Vagina (tissue), 2 donors: ENCODE results near the gene NEO1. TPM values are rescaled to one million over a fixed set of nuclear protein-coding genes. Genes with fewer than 3 reads are reported as not detected.

Experiments used
- DNase-seq, 2 donors: peaks; one replicate each; pipeline ENCODE4 v3.0.0-alpha.2; 2017; ENCODE audit errors: extremely low spot score in 2 of 2
- H3K27ac ChIP-seq: fragments of 200-600 bp; sonication (generic); one replicate; pipeline ENCODE4 v1.5.1; 2019
- H3K27me3 ChIP-seq: fragments of 200-600 bp; sonication (generic); one replicate; pipeline ENCODE4 v1.5.1; 2019
- H3K36me3 ChIP-seq, 2 donors: fragments of 200-600 bp; sonication (generic); one replicate each; pipeline ENCODE4 v1.5.1; 2017 to 2019
- H3K4me1 ChIP-seq: fragments of 200-600 bp; sonication (generic); one replicate; pipeline ENCODE4 v1.5.1; 2019
- H3K4me3 ChIP-seq, 2 donors: fragments of 200-600 bp; sonication (generic); 1 replicate in 1 of 2; 2 replicates in 1 of 2; pipeline ENCODE4 v1.5.1; 2016 to 2019
- H3K9me3 ChIP-seq: fragments of 200-600 bp; sonication (generic); one replicate; pipeline ENCODE4 v1.5.1; 2019
- CTCF ChIP-seq, 3 experiments: fragments of 450-650 bp in 2 of 3; fragments of 200-600 bp in 1 of 3; sonication (generic) in 1 of 3; IDR thresholded peaks; one replicate each; pipeline ENCODE4 v1.5.1; 2017 to 2019; ENCODE audit warnings: antibody characterized with exemption in 3 of 3, mild to moderate bottlenecking in 2 of 3, moderate library complexity in 2 of 3
- POLR2A ChIP-seq, 2 donors: fragments of 450-650 bp; IDR thresholded peaks; one replicate each; pipeline ENCODE4 v1.6.1; 2017; ENCODE audit warnings: antibody characterized with exemption in 2 of 2, mild to moderate bottlenecking in 2 of 2, moderate library complexity in 2 of 2
- POLR2AphosphoS5 ChIP-seq, 2 donors: sonication (generic); formaldehyde crosslinking; IDR thresholded peaks; one replicate each; pipeline ENCODE4 v1.9.0; 2017; ENCODE audit warnings: antibody characterized with exemption in 2 of 2, mild to moderate bottlenecking in 2 of 2, low read depth in 1 of 2; ENCODE audit not compliant: insufficient read depth in 1 of 2
- intact Hi-C: fragments of 100-400 bp; cut with DNase I; formaldehyde crosslinking; loops from one replicate; pipeline ENCODE4 v1.15.1; 2023
- small RNA-seq: library from RNA; depleted of rRNA; stranded (forward); fragments of <200 nt; gene quantifications from one replicate; pipeline ENCODE3, GENCODE V24; 2016
- total RNA-seq: library from RNA; depleted of rRNA; stranded (reverse); fragments of >200 nt; gene quantifications from one replicate; pipeline ENCODE4 v1.2.3, GENCODE V29; 2016

NEO1 gene
- total RNA-seq, 1 donor from 2014 or later, result 21.9 TPM

- intact Hi-C loops, result no loop called here
- TF ChIP-seq POLR2AphosphoS5 (IDR thresholded peaks at IDR 0.05; ENCODE audit: insufficient read depth in 1 of 2, low read depth in 1 of 2), result no peak
- TF ChIP-seq CTCF (IDR thresholded peaks at IDR 0.05), result no peak
- no peak for TF ChIP-seq POLR2A (IDR thresholded peaks at IDR 0.05)
- Histone ChIP-seq H3K36me3 (no peaks in the 10 kb centered on the region), H3K4me1 (no peaks in the 10 kb centered on the region), H3K27me3 (no peaks in the 10 kb centered on the region), H3K27ac (no peak overlapping the region), H3K4me3 (no peak overlapping the region), H3K9me3 (no peaks in the 10 kb centered on the region)
- DNase-seq, result no peak
Measured at GRCh38 chr15:73353734-73354133, 301.5 kb downstream of the NEO1 start.

- Histone ChIP-seq H3K4me3 (no peak overlapping the region), H3K4me1 (no peaks in the 10 kb centered on the region), H3K9me3 (no peaks in the 10 kb centered on the region), H3K36me3 (no peaks in the 10 kb centered on the region), H3K27me3 (no peaks in the 10 kb centered on the region), H3K27ac (no peak overlapping the region)
- DNase-seq, result no peak
- TF ChIP-seq POLR2A (IDR thresholded peaks at IDR 0.05) (no peak), CTCF (IDR thresholded peaks at IDR 0.05) (no peak), POLR2AphosphoS5 (IDR thresholded peaks at IDR 0.05; ENCODE audit: insufficient read depth in 1 of 2, low read depth in 1 of 2) (no peak)
- intact Hi-C loops, result no loop called here
Measured at GRCh38 chr15:73354241-73354640, 302.0 kb downstream of the NEO1 start.

Small RNA genes within 50 kb of the gene (small RNA-seq; reads per million reads assigned to genes)
- not detected for gene FKBP1AP2
